ENCODE measurements around the gene PER3.

PER3 gene

DNA sequence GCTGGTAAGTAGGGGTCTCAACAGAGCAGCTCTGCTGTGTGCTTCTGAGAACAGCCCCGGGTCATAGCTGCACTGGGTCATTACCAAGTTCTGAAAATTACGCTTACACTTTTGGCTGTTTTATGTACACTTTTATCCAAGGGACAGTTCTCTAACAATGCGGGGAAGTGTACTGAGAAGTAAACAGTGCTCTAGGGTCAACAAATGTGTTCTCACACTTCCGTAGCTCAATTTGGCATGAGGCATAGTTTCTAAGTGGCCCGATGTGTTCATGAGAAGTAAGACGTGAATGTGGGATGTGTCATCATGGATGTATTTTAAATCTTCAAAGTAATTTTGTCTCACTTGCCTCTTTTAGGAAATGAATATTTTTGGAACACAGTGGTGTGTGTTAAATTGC, 23.8 kb upstream of the PER3 start:
- in situ Hi-C loops (cut with MboI; ENCODE audit: low pct_unique_long_range_greater_than_20kb, low sequenced_read_pairs, unreplicated experiment) = loop anchor here (25.0 kb wide), 1 partner anchor 98 kb away; no protein-coding TSS in a partner anchor
- TF ChIP-seq, protein P1, sequence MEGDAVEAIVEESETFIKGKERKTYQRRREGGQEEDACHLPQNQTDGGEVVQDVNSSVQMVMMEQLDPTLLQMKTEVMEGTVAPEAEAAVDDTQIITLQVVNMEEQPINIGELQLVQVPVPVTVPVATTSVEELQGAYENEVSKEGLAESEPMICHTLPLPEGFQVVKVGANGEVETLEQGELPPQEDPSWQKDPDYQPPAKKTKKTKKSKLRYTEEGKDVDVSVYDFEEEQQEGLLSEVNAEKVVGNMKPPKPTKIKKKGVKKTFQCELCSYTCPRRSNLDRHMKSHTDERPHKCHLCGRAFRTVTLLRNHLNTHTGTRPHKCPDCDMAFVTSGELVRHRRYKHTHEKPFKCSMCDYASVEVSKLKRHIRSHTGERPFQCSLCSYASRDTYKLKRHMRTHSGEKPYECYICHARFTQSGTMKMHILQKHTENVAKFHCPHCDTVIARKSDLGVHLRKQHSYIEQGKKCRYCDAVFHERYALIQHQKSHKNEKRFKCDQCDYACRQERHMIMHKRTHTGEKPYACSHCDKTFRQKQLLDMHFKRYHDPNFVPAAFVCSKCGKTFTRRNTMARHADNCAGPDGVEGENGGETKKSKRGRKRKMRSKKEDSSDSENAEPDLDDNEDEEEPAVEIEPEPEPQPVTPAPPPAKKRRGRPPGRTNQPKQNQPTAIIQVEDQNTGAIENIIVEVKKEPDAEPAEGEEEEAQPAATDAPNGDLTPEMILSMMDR (IDR thresholded peaks at IDR 0.05; ENCODE audit: extremely low read depth, insufficient read depth, missing control alignments) = no peak
- no peak for DNase-seq (ENCODE audit: low spot score)

DNA sequence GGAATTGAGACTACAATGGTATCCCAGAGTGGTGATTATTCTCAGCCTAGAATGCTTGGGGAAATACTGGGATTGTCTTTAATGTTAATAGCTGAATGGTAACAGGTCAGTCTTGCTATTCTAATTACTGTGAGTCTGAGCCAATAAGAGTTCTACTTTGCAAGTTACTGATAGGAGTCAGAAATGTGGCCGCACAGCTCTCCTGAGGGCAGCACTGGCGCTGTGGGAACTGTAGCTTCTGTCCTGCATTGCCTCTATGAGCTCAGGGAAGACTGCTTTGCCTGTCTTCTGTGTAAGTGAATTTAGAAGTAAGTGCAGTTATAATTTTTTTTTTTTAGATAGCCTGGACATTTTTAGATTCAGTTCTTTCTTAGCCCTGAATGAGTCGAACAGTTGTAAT, 23.0 kb upstream of the PER3 start:
- in situ Hi-C loops (cut with MboI; ENCODE audit: low pct_unique_long_range_greater_than_20kb, low sequenced_read_pairs, unreplicated experiment) = loop anchor here (25.0 kb wide), 1 partner anchor 99 kb away; no protein-coding TSS in a partner anchor
- TF ChIP-seq, protein P1 (IDR thresholded peaks at IDR 0.05; ENCODE audit: extremely low read depth, insufficient read depth, missing control alignments) = no peak
- no peak for DNase-seq (ENCODE audit: low spot score)

DNA sequence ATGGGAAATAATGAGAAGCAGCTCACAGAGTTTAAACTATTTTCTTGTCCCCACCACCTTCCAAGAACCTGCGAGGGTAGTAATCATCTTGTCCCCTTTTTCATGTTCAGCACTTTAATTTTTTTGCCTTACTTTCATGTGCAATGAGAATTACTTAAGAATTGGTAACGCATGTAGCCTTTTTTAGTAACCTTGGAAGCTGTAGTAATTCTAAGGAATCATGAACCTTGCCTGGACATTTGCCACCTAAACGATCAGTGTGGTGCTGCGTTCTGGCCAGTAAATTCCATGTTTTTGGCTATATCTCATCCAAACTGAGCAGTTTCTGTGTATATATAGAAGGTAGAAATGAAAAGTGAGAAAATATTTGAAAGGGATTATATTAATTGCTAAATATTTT, 16.9 kb upstream of the PER3 start:
- TF ChIP-seq, protein P1 (IDR thresholded peaks at IDR 0.05; ENCODE audit: extremely low read depth, insufficient read depth, missing control alignments) = no peak
- no peak for DNase-seq (ENCODE audit: low spot score)
- in situ Hi-C loops (cut with MboI; ENCODE audit: low pct_unique_long_range_greater_than_20kb, low sequenced_read_pairs, unreplicated experiment) = loop anchor here (25.0 kb wide), 1 partner anchor 105 kb away; no protein-coding TSS in a partner anchor

DNA sequence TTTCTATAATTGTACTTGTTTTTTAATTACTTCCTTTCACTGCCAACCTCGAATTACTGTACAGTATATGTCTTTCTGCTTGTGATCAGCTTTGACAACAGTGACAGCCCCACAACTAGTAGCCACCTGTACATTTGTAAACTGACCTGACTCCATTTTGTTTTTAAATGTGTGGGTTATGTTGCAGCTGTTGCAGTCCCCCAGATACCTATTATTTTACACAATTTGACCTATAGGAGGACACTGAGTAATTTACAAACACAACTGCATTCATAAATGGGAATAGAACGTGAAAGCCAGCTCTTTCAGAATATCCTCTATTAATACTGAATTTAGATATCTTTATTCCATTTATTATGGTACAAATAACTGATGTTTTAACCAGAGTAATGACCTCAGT, 15.5 kb upstream of the PER3 start:
- in situ Hi-C loops (cut with MboI; ENCODE audit: low pct_unique_long_range_greater_than_20kb, low sequenced_read_pairs, unreplicated experiment) = loop anchor here (25.0 kb wide), 1 partner anchor 106 kb away; no protein-coding TSS in a partner anchor
- DNase-seq (ENCODE audit: low spot score) = no peak
- TF ChIP-seq, protein P1 (IDR thresholded peaks at IDR 0.05; ENCODE audit: extremely low read depth, insufficient read depth, missing control alignments) = no peak

DNA sequence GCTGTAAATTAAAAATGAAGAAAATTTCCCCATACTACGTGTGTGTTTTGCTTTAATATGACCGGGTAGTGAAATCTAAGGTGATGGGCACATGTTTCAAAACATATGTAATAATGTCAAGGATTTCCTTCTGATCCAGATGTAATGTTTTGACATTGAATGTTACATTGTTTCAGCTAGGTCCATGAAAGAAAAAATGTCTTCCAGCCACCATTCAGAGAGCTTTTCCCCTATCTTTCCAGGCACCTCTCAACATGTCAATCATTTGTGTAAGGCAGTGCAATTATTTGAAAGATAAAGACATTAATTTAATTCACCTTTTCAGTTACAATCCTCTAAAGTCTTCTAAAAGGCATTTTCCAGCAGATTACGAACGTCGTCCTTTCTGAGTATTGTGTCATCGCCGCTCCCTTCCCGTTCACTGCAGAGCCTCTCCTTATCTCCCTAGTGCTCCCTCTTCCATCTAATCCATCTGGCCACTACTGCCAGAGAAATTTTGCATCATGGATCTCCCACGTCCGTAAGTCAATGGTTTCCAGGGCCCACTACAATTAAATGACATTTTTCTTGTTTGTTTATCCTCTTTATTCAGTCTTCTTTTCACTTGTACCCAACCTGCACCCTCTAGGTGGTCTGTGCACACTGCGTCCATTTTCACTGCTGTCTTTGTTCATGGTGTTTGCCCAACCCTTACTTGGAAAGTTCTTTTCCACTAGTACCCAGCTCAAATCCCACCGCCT, 14.2 kb upstream of the PER3 start:
- in situ Hi-C loops (cut with MboI; ENCODE audit: low pct_unique_long_range_greater_than_20kb, low sequenced_read_pairs, unreplicated experiment) = loop anchor here (25.0 kb wide), 1 partner anchor 108 kb away; no protein-coding TSS in a partner anchor
- DNase-seq (ENCODE audit: low spot score) = no peak
- TF ChIP-seq, protein P1 (IDR thresholded peaks at IDR 0.05; ENCODE audit: extremely low read depth, insufficient read depth, missing control alignments) = no peak

DNA sequence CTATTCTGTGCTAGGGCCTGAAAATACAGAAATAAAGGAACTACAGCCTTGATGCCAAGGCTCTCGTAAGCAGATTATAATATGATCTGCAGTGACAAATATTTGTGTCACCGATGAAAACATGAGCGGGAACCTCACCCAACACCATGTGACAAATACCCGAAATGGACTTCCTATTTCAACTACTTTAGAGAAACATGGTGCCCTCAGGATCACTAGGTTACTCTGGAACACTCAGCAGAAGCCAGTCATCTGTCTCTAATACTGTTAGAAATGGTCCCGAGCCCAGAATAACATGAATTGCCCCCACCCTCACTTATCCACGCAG, 13.5 kb upstream of the PER3 start:
- in situ Hi-C loops (cut with MboI; ENCODE audit: low pct_unique_long_range_greater_than_20kb, low sequenced_read_pairs, unreplicated experiment) = loop anchor here (25.0 kb wide), 1 partner anchor 108 kb away; no protein-coding TSS in a partner anchor
- no peak for DNase-seq (ENCODE audit: low spot score)
- TF ChIP-seq, protein P1 (IDR thresholded peaks at IDR 0.05; ENCODE audit: extremely low read depth, insufficient read depth, missing control alignments) = no peak

Measured in GM13977 (cell line).